Activated CD8-positive, alpha-beta T cell treated with anti-CD3 and anti-CD28 coated beads for 36 hours (primary cell): ENCODE results near the gene VPS50. TPM values are rescaled to one million over a fixed set of nuclear protein-coding genes. Genes with fewer than 3 reads are reported as not detected.

ENCODE experiments used
- ATAC-seq: fragments of 200-7000 bp; cut with Tn5 transposase; one replicate; pipeline ENCODE4 v1.10.0; 2021; ENCODE audit warnings: mild to moderate bottlenecking, moderate library complexity
- CTCF ChIA-PET: fragments of 350-600 bp; sonication (Branson Sonifier 250); formaldehyde crosslinking; loops from one replicate; lab custom pipeline; 2021; ENCODE audit warnings: antibody characterized with exemption; lab: Charles Lee
- POLR2A ChIA-PET: fragments of 350-600 bp; sonication (Branson Sonifier 250); formaldehyde crosslinking; loops from one replicate; lab custom pipeline; 2021; ENCODE audit warnings: antibody characterized with exemption; lab: Charles Lee
- DNase-seq: peaks from one replicate; pipeline ENCODE4 v3.0.0-alpha.2; 2020
- H3K27ac Mint-ChIP-seq: one replicate; pipeline ENCODE4 v1.8.0; 2021; ENCODE audit warnings: mild to moderate bottlenecking, mixed read lengths
- H3K27me3 Mint-ChIP-seq: one replicate; pipeline ENCODE4 v1.8.0; 2021; ENCODE audit warnings: mixed read lengths
- H3K36me3 Mint-ChIP-seq: one replicate; pipeline ENCODE4 v1.8.0; 2021; ENCODE audit warnings: low read depth, mixed read lengths
- H3K4me1 Mint-ChIP-seq: one replicate; pipeline ENCODE4 v1.8.0; 2021; ENCODE audit warnings: low read depth, mixed read lengths
- H3K4me3 Mint-ChIP-seq: one replicate; pipeline ENCODE4 v1.8.0; 2021; ENCODE audit warnings: mild to moderate bottlenecking, moderate library complexity, mixed read lengths
- H3K9me3 Mint-ChIP-seq: one replicate; pipeline ENCODE4 v1.8.0; 2021; ENCODE audit warnings: mixed read lengths
- intact Hi-C: fragments of 100-400 bp; cut with micrococcal nuclease; formaldehyde crosslinking; loops from one replicate; pipeline ENCODE4 v1.10.0; 2022
- total RNA-seq, 2 experiments: library from RNA; stranded (reverse); gene quantifications; one replicate each; pipeline ENCODE4 v1.2.3, GENCODE V29; 2021
- TF ChIP-seq, protein P1 (sequence below): fragments of 200-600 bp; IDR thresholded peaks from one replicate; pipeline ENCODE4 v1.8.0; 2022; ENCODE audit warnings: antibody characterized with exemption, mild to moderate bottlenecking

Gene VPS50
- total RNA-seq, 2 experiments from 2014 or later = 15.5 to 18.5 TPM

DNA sequence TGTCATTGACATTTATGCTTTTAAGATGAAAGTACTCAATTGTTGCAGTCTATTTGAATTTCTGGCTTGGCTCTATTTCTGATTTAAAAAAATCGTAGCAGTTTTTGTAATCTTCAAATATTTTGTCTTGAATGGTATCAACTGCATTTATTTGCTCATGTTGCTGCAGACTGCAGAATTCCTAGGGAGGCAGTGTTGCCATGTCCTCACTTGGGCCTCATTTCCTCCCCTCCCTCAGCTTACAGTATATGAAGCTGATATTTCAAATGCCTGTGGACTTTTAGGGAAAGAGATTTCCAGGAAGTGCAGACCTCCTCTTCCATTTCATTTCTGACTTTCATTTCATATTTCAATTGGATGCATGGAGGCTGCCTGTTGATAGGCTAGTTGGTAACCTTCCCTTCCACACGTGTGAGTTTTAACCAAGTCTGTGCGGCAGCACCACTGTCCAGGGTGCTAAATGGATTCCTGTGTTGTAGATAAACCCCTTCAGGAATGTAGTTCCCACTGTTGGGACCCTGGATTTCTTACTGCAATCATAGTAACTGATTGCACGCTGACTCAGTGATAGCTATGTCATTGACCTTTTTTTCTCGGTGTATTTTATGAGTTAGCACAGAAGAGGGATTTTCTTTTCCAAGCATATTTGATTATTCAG lies 17.5 kb downstream of the VPS50 start:
- Mint-ChIP-seq H3K4me1 (peaks cover 8% of the 10 kb centered on the region), H3K27ac (no peak overlapping the region), H3K27me3 (no peaks in the 10 kb centered on the region), H3K36me3 (no peaks in the 10 kb centered on the region), H3K4me3 (no peak overlapping the region), H3K9me3 (no peaks in the 10 kb centered on the region)
- TF ChIP-seq, protein P1, sequence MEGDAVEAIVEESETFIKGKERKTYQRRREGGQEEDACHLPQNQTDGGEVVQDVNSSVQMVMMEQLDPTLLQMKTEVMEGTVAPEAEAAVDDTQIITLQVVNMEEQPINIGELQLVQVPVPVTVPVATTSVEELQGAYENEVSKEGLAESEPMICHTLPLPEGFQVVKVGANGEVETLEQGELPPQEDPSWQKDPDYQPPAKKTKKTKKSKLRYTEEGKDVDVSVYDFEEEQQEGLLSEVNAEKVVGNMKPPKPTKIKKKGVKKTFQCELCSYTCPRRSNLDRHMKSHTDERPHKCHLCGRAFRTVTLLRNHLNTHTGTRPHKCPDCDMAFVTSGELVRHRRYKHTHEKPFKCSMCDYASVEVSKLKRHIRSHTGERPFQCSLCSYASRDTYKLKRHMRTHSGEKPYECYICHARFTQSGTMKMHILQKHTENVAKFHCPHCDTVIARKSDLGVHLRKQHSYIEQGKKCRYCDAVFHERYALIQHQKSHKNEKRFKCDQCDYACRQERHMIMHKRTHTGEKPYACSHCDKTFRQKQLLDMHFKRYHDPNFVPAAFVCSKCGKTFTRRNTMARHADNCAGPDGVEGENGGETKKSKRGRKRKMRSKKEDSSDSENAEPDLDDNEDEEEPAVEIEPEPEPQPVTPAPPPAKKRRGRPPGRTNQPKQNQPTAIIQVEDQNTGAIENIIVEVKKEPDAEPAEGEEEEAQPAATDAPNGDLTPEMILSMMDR = no peak
- DNase-seq (no peak), ATAC-seq (no peak)
- ChIA-PET POLR2A (no interaction called here), CTCF (no interaction called here)
- intact Hi-C loops = loop anchor here (5.0 to 10.0 kb wide), 2 partner anchors 303 to 1145 kb away; partner anchors contain the start of gene COL1A2

DNA sequence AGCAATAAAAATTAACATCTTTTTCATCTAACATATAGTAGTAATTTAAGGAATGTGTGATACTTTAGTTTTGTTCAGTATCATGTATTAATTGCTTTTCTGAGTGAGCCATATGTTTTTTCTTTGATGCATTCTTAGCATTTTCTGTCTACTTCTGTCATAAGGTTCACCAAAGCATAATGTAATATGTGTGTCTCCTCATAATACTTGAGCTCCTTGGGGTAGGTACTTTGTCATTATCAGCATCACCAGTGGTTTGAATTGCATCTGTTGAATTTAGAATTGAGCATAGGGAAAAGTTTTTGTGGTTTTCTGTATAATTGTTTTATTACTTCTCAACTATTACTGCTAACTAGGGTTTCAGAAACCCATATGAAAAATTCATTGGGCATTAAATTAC lies 26.5 kb downstream of the VPS50 start:
- Mint-ChIP-seq H3K27me3 (no peaks in the 10 kb centered on the region), H3K9me3 (no peaks in the 10 kb centered on the region), H3K36me3 (peaks cover 7% of the 10 kb centered on the region), H3K4me3 (no peak overlapping the region), H3K27ac (no peak overlapping the region), H3K4me1 (peaks cover 4% of the 10 kb centered on the region)
- ChIA-PET POLR2A (no interaction called here), CTCF (interaction anchor here (1.0 kb wide), 1 partner anchor 12 kb away, joined by 3 read pairs; no protein-coding TSS in a partner anchor)
- TF ChIP-seq, protein P1 = no peak
- intact Hi-C loops = no loop called here
- no peak for DNase-seq
- no peak for ATAC-seq

DNA sequence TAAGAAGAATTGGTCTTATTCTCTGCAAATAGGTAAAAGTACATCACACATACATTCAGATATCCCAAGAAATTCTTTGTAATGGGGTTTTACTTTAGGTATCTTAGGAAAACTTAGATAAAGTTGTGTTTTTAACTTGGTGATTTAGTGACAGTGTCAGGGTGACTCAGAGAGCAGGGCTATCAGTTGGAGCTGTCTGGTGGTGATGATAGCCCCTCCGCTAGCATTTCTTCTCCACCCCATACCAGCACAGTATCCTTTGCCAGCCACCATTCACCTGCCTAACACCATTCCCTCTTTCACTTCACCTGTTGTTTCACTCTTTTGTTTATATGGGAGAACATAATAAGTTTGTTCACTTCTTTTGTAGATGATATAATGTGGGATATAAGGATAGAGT lies 30.4 kb downstream of the VPS50 start:
- POLR2A ChIA-PET = no interaction called here
- no peak overlapping the region for H3K4me3 Mint-ChIP-seq
- CTCF ChIA-PET = no interaction called here
- intact Hi-C loops = no loop called here
- H3K27ac Mint-ChIP-seq = no peak overlapping the region
- H3K27me3 Mint-ChIP-seq = no peaks in the 10 kb centered on the region
- DNase-seq = no peak
- TF ChIP-seq, protein P1 = no peak
- H3K36me3 Mint-ChIP-seq = peaks cover 10% of the 10 kb centered on the region
- H3K9me3 Mint-ChIP-seq = no peaks in the 10 kb centered on the region
- peaks cover 4% of the 10 kb centered on the region for H3K4me1 Mint-ChIP-seq
- no peak for ATAC-seq

DNA sequence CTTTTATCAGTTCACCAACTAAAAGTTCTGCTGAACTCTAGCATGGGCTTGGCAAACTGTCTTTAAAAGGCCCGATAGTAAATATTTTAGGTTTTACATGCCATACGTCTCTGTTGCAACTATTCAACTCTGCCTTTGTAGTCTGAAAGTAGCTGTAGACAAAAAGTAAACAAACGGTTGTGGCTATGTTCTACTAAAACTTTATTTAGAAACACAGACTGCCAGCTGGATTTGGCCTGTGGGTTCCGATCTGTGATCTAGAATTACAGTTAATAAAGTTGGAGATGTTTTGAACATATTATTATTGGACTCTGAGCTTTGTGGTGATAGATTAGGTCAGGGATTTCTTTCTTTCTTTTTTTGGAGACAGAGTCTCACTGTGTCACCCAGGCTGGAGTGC lies 33.1 kb downstream of the VPS50 start:
- H3K4me1 Mint-ChIP-seq = peaks cover 4% of the 10 kb centered on the region
- no peaks in the 10 kb centered on the region for H3K27me3 Mint-ChIP-seq
- H3K27ac Mint-ChIP-seq = no peak overlapping the region
- TF ChIP-seq, protein P1 = no peak
- DNase-seq = no peak
- ATAC-seq = no peak
- H3K36me3 Mint-ChIP-seq = peaks cover 8% of the 10 kb centered on the region
- H3K4me3 Mint-ChIP-seq = no peak overlapping the region
- H3K9me3 Mint-ChIP-seq = no peaks in the 10 kb centered on the region
- intact Hi-C loops = no loop called here
- CTCF ChIA-PET = interaction anchor here (0.7 kb wide), 1 partner anchor 35 kb away, joined by 3 read pairs; no protein-coding TSS in a partner anchor
- POLR2A ChIA-PET = no interaction called here

DNA sequence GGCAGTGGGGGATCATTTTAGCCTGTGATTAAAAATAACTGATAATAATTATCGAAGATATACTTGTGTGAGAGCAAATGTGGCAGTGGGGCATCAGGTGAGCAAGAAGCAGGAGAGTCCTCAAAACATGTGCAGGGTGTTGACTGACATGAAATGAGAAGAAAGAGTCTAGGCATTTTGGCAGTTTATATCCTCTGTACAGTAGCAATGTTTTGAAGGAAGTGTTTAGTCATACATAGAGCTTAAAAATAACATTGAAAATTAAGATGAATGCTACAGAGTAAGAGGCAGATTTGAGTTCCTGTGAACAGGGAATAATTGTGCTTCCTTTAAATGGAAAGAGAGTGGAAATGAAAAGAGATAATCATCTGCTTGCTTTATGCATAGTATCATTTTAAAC lies 47.4 kb downstream of the VPS50 start:
- Mint-ChIP-seq H3K36me3 (peaks cover 4% of the 10 kb centered on the region), H3K27me3 (no peaks in the 10 kb centered on the region), H3K4me3 (no peak overlapping the region), H3K4me1 (no peaks in the 10 kb centered on the region), H3K27ac (no peak overlapping the region), H3K9me3 (no peaks in the 10 kb centered on the region)
- DNase-seq (no peak), ATAC-seq (no peak)
- intact Hi-C loops = no loop called here
- ChIA-PET POLR2A (interaction anchor here (1.4 kb wide), 1 partner anchor 11 kb away, joined by 4 read pairs; no protein-coding TSS in a partner anchor), CTCF (no interaction called here)
- TF ChIP-seq, protein P1 = no peak
